ENCODE data around the gene TRRAP.

TRRAP gene

GRCh38 chr7:98994046-98994944, 116.0 kb downstream of the TRRAP start:
- DNase-seq, result no peak

DNA sequence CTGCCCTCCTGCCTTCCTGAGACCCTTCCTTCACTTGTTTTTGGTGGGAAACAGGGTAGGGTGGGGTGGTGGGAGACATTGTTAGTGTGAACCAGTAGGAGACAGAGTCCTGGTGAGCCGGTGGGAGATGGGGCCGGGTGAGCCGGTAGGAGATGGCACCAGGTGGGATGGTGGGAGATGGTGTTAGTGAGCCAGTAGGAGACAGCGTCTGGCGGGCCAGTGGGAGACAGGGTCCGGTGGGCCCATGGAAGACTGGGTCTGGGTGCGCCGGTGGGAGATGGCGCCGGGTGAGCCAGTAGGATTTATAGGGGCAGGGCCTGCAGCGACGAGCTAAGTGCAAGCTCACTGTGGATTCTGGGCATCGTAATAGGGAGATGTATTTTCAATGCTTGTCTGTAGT, 116.8 kb downstream of the TRRAP start:
- no peak for DNase-seq

- DNase-seq, result no peak
Observed at GRCh38 chr7:98995523-98996149, 117.3 kb downstream of the TRRAP start.

DNA sequence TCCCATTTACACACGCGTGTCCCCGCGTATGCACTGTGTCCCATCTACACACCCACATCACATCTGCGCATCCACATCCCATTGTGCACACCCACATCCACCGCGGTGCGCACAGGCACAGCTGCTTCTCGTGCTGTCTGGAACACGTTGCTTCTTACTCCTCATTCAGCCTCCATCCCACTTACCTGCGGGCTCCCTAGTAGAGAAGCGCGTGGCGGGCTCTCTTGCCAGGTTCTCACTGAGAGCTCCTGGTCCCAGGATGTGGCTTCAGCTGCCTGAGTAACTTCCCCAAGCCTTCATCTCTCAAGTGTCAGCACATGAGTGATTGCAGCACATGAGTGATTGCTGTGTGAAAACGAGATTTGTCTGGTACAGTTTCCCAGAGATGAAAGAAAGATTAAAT, 117.8 kb downstream of the TRRAP start:
- DNase-seq, result no peak

DNA sequence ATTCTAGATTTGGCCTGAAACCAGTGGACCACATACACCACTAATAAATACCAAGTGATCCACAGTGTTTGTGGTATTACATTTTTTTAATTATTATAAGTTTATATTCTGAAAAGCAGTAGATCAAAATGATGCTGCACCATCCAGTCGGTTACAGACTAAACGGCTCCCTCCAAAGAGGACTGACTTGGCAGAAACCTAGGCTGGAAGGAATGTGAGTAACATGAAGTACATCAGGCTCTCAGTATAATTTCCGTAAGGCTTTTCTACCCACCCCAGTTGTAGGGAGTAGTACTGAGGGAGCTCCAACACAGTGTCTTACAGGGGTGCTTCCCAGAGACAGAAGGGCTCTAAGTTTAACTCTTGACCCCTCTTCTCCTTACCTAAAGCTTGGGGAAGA, 119.5 kb downstream of the TRRAP start:
- no peak for DNase-seq

GRCh38 chr7:98998821-98999725, 120.7 kb downstream of the TRRAP start:
- no peak for DNase-seq

GRCh38 chr7:99000196-99000903, 122.0 kb downstream of the TRRAP start:
- DNase-seq, result no peak

GRCh38 chr7:99000904-99001465, 122.7 kb downstream of the TRRAP start:
- no peak for DNase-seq

- DNase-seq, result no peak
Observed at GRCh38 chr7:99001482-99002147, 123.3 kb downstream of the TRRAP start.

DNA sequence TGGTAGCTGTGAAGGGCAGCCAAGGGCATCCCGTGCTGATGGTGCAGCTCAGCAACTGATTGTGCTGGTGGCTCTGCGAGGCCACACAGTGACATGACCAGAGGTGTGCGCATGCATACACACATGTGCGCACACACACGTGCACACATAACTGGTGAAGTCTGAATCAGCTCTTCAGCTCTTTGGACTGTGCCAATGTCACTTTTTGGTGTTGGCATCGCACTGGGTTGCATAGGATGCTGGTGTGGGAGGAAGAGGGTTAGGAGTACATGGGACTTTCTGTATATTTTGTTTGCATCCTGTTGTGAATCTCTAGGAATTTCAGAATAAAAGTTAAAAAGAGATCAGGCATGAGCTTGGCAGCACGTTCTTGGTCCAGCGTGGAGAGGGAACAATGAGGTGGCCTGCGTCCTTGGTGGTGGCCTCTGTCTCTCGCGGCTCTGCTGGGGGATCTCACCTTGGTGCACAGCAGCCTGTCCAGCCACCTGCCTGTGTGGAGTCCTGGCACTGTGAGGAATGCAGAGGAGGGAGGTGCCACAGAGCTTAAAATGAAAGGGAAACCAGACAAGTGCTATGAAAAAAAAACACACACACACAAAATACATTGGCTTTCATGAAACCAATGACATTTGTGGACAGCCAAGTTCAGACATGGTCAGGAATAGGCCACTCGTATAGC, 124.0 kb downstream of the TRRAP start:
- DNase-seq, result no peak

GRCh38 chr7:99002827-99003212, 124.5 kb downstream of the TRRAP start:
- no peak for DNase-seq

DNA sequence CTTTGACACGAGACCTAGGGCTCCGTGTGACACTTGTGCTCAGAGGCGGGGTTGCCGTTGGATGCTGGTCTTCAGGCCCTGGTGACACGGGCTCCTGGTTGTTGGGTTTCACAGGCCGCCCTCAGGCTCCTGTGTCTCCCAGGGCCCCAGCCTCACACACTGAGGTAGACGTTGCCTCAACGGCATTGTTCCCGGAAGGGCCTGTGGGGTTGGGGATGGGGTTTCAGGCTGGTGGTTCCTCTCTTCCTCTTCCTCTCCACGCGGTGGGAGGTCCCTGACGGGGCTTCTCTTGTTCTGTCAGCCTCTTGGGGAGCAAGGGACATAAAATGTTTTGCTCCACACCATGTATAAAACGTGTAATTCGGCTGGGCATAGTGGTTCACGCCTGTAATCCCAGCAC, 125.1 kb downstream of the TRRAP start:
- DNase-seq, result no peak

GRCh38 chr7:99004216-99004615, 125.9 kb downstream of the TRRAP start:
- DNase-seq, result no peak

DNA sequence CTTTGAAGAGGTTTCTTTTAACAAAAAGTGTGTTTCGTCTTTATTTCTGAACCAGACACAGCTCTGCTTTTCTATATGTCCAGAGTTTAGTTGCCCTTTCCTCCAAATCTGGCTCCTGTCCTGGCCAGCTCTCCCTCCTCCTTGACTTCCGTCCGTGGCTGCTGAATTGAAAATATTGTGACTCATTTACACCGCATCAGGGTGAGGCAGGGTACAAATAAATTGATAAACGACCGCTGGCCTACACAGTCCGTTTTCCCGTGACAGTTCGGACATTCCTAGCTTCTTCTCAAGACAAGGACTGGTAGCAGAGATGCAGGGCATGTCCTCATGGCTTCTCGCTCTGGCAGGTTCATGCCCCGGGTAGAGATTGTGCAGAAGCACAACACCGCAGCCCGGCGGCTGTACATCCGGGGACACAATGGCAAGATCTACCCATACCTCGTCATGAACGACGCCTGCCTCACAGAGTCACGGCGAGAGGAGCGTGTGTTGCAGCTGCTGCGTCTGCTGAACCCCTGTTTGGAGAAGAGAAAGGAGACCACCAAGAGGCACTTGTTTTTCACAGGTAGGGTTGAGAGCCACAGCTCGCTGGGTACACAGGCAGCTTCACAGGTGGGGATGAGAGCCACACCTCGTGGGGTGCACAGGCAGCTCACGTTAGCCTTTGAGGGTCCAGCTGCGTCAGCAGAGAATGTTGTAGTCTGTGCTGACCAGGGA, 126.6 kb downstream of the TRRAP start:
- no peak for DNase-seq

GRCh38 chr7:99005776-99006175, 127.4 kb downstream of the TRRAP start:
- no peak for DNase-seq

GRCh38 chr7:99006739-99007424, 128.6 kb downstream of the TRRAP start:
- DNase-seq, result no peak

GRCh38 chr7:99008181-99008631, 129.9 kb downstream of the TRRAP start:
- DNase-seq, result no peak

DNA sequence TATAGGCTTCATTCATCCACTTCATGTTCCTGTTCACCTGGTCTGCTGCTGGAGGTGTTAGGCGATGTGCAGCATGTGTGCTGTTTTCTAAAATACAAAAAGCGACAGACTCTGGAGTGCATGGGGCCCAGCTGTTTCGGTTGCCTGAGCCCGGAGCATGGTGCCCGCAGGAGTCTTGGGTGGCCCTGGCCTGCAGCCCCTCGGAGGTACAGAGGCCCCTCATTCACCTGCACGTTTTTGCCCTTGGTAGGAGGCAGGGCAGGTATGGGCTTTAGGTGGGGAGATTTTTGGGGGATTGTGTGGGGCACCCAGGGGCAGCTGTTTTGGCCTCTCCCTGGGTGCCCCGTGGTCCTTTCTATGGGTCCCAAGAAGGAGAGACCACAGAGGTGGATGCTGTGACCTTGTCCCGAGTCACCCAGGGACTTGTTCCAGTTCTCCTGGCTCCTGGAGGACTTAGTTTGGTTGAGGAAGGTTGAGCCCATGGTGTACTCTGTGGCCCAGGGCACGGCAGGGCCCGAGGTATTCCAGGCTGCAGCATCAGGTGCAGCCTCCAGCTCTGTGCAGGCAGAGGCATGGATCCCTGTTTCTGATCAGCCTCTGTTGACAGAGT, 130.7 kb downstream of the TRRAP start:
- no peak for DNase-seq

GRCh38 chr7:99010281-99010680, 131.9 kb downstream of the TRRAP start:
- DNase-seq, result no peak

Data from NCI-H1092 treated with DMSO at 0.1 percent for 48 hours (cell line).